SK-N-SH (cell line): ENCODE data around the gene STARD13.

ENCODE experiments used
- EP300 ChIP-seq, 2 experiments: IDR thresholded peaks; 2 replicates each; pipeline versions ENCODE4 v1.4.0 to v1.6.1; 2012; ENCODE audit warnings: borderline replicate concordance in 1 of 2, low read depth in 1 of 2, low read length in 1 of 2
- GABPA ChIP-seq: IDR thresholded peaks from 2 replicates; pipeline ENCODE4 v1.4.0; 2012; ENCODE audit warnings: low read depth, mild to moderate bottlenecking
- POLR2AphosphoS5 ChIP-seq: IDR thresholded peaks from 2 replicates; pipeline ENCODE4 v1.6.1; 2012; ENCODE audit warnings: low read depth, low read length
- RAD21 ChIP-seq: IDR thresholded peaks from 2 replicates; pipeline ENCODE4 v1.6.1; 2012; ENCODE audit warnings: mild to moderate bottlenecking, low read length
- RCOR1 ChIP-seq: fragments of 150-350 bp; IDR thresholded peaks from 2 replicates; pipeline ENCODE4 v1.6.1; 2017; ENCODE audit warnings: antibody characterized with exemption, low read length
- RXRA ChIP-seq: IDR thresholded peaks from 2 replicates; pipeline ENCODE4 v1.4.0; 2012; ENCODE audit warnings: low read depth, mild to moderate bottlenecking, borderline replicate concordance
- TAF1 ChIP-seq: IDR thresholded peaks from 2 replicates; pipeline ENCODE4 v1.6.1; 2012; ENCODE audit warnings: low read depth, mild to moderate bottlenecking, low read length, moderate library complexity, borderline replicate concordance
- TCF12 ChIP-seq: IDR thresholded peaks from 2 replicates; pipeline ENCODE4 v1.4.0; 2012
- TEAD4 ChIP-seq: IDR thresholded peaks from 2 replicates; pipeline ENCODE4 v1.4.0; 2012; ENCODE audit warnings: mild to moderate bottlenecking, borderline replicate concordance; ENCODE audit not compliant: insufficient read depth
- YY1 ChIP-seq: IDR thresholded peaks from 2 replicates; pipeline ENCODE4 v1.4.0; 2012; ENCODE audit warnings: low read depth, mild to moderate bottlenecking
- TF ChIP-seq, protein P1 (sequence below): fragments of 200-600 bp; sonication (generic); IDR thresholded peaks from 2 replicates; pipeline ENCODE4 v1.6.1; 2017; ENCODE audit warnings: antibody characterized with exemption, mild to moderate bottlenecking, moderate library complexity
- TF ChIP-seq, protein P2 (sequence below): IDR thresholded peaks from 2 replicates; pipeline ENCODE4 v1.4.0; 2012; ENCODE audit warnings: low read depth

DNA sequence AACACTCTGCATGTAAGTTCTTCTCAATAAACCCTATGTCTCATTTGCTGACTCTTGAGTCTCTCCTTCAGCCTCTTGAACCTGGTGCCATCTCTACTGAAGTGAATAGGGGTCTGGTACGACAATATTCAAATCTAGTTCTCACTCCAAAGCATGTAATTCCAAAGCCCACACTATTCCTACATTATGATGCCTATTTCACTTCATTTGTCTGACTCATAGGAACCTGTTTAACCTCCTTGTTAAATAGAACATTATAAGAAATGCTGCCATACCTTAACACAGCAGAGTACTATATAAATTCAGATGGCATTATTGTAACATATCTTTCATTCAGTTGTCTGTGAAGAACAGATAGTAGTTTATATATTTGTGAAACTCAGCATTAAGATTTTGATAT lies 67.1 kb downstream of the STARD13 start:
- TF ChIP-seq, protein P1, sequence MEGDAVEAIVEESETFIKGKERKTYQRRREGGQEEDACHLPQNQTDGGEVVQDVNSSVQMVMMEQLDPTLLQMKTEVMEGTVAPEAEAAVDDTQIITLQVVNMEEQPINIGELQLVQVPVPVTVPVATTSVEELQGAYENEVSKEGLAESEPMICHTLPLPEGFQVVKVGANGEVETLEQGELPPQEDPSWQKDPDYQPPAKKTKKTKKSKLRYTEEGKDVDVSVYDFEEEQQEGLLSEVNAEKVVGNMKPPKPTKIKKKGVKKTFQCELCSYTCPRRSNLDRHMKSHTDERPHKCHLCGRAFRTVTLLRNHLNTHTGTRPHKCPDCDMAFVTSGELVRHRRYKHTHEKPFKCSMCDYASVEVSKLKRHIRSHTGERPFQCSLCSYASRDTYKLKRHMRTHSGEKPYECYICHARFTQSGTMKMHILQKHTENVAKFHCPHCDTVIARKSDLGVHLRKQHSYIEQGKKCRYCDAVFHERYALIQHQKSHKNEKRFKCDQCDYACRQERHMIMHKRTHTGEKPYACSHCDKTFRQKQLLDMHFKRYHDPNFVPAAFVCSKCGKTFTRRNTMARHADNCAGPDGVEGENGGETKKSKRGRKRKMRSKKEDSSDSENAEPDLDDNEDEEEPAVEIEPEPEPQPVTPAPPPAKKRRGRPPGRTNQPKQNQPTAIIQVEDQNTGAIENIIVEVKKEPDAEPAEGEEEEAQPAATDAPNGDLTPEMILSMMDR: no peak
- no peak for TF ChIP-seq RXRA
- TF ChIP-seq POLR2AphosphoS5: no peak
- TF ChIP-seq GABPA: no peak
- no peak for TF ChIP-seq EP300 (IDR thresholded peaks at IDR 0.05; ENCODE audit: borderline replicate concordance in 1 of 2, low read depth in 1 of 2, low read length in 1 of 2)
- no peak for TF ChIP-seq TAF1
- TF ChIP-seq RCOR1: no peak
- TF ChIP-seq, protein P2, sequence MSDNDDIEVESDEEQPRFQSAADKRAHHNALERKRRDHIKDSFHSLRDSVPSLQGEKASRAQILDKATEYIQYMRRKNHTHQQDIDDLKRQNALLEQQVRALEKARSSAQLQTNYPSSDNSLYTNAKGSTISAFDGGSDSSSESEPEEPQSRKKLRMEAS: no peak
- no peak for TF ChIP-seq TCF12
- TF ChIP-seq TEAD4: no peak
- no peak for TF ChIP-seq RAD21
- no peak for TF ChIP-seq YY1
